K562 (cell line): ENCODE measurements around the gene HSPB8. TPM values are rescaled to one million over a fixed set of nuclear protein-coding genes. Genes with fewer than 3 reads are reported as not detected.
"Not testable (repeated sequence)": the region's sequence is repeated elsewhere in the genome, so short reads cannot be mapped to it uniquely, and the experiment has no call there.

Experiments used
- ATAC-seq: fragments of 200-7000 bp; cut with Tn5 transposase; 3 replicates; pipeline ENCODE4 v1.9.1; 2020; ENCODE audit warnings: moderate library complexity
- BruUV-seq: library from RNA; stranded (reverse); fragments of 400-500 nt; replicated peaks from 2 replicates; lab custom pipeline; 2021; lab: Mats Ljungman, UMichigan
- CTCF ChIA-PET: fragments of 300-600 bp; formaldehyde crosslinking; extraction: SDS; loops from one replicate; lab custom pipeline; 2021; ENCODE audit warnings: low intra/inter-chr PET ratio; lab: Yijun Ruan, JAX
- POLR2A ChIA-PET: fragments of 300-600, 350-650 bp; sonication (Branson Sonifier 250); formaldehyde crosslinking; extraction: SDS; loops from one replicate; lab custom pipeline; 2021; ENCODE audit warnings: antibody characterized with exemption, inconsistent platforms; lab: Yijun Ruan, JAX
- DNase-seq, 4 experiments: peaks; one replicate each; pipeline versions ENCODE4 v3.0.0 to v3.0.0-alpha.2; 2011 to 2018; ENCODE audit warnings: low spot score in 3 of 4, mixed read lengths in 3 of 4; ENCODE audit errors: extremely low read depth in 1 of 4
- FAIRE-seq: peaks from 2 replicates; lab custom pipeline; 2011; peaks lifted over from hg19 to GRCh38; lab: Jason Lieb, UNC
- H2AFZ ChIP-seq: 2 replicates; pipeline ENCODE4 v1.6.0; 2011; ENCODE audit warnings: low read depth, low read length, control low read depth, inconsistent platforms
- H3K27ac ChIP-seq: fragments of 200-600 bp; 3 replicates; pipeline ENCODE4 v1.8.0; 2011; ENCODE audit warnings: low read depth, mild to moderate bottlenecking, control low read depth, inconsistent platforms, low read length, moderate library complexity, mixed read lengths; ENCODE audit errors: extremely low read depth
- H3K27me3 ChIP-seq, 2 experiments: fragments of 300-600 bp in 1 of 2; 2 replicates in 1 of 2; 3 replicates in 1 of 2; pipeline versions ENCODE4 v1.6.0 to v1.8.0; 2011; ENCODE audit warnings: inconsistent platforms in 2 of 2, low read length in 2 of 2, mild to moderate bottlenecking in 1 of 2, mixed read lengths in 1 of 2, moderate library complexity in 1 of 2; ENCODE audit not compliant: control insufficient read depth in 2 of 2, insufficient read depth in 2 of 2
- H3K36me3 ChIP-seq: fragments of 300-600 bp; 3 replicates; pipeline ENCODE4 v1.8.0; 2011; ENCODE audit warnings: mild to moderate bottlenecking, low read length, inconsistent platforms; ENCODE audit not compliant: control insufficient read depth, insufficient read depth
- H3K4me1 ChIP-seq, 2 experiments: fragments of 200-600 bp in 1 of 2; replicated peaks in 1 of 2; 2 replicates in 1 of 2; 3 replicates in 1 of 2; pipeline versions ENCODE4 v1.5.1 to v1.8.0; 2011; ENCODE audit warnings: inconsistent platforms in 2 of 2, low read length in 2 of 2, mild to moderate bottlenecking in 1 of 2, mixed read lengths in 1 of 2, moderate library complexity in 1 of 2; ENCODE audit not compliant: control insufficient read depth in 2 of 2, insufficient read depth in 2 of 2
- H3K4me2 ChIP-seq: 2 replicates; pipeline ENCODE4 v1.6.1; 2011; ENCODE audit warnings: low read length, control low read depth, inconsistent platforms, mixed read lengths; ENCODE audit not compliant: insufficient read depth
- H3K4me3 ChIP-seq: fragments of 200-600 bp; sonication (generic), shearing (Covaris generic); 2 replicates; pipeline ENCODE4 v1.5.1; 2016; ENCODE audit warnings: control low read depth, inconsistent platforms
- H3K79me2 ChIP-seq: fragments of 200-600 bp; 3 replicates; pipeline ENCODE4 v1.8.0; 2011; ENCODE audit warnings: low read length, inconsistent platforms; ENCODE audit not compliant: control insufficient read depth, insufficient read depth
- H3K9ac ChIP-seq, 2 experiments: 2 replicates each; pipeline versions ENCODE4 v1.6.0 to v1.6.1; 2011; ENCODE audit warnings: low read depth in 2 of 2, low read length in 2 of 2, control low read depth in 1 of 2, inconsistent platforms in 1 of 2, mild to moderate bottlenecking in 1 of 2, mixed read lengths in 1 of 2; ENCODE audit not compliant: insufficient read depth in 1 of 2
- H3K9me1 ChIP-seq: one replicate; pipeline ENCODE4 v1.6.0; 2011; ENCODE audit warnings: inconsistent platforms, mild to moderate bottlenecking, low read length, moderate library complexity; ENCODE audit not compliant: control insufficient read depth, insufficient read depth
- H3K9me3 ChIP-seq: replicated peaks from 2 replicates; pipeline ENCODE4 v1.5.1; 2011; ENCODE audit warnings: low read depth, low read length, inconsistent platforms; ENCODE audit not compliant: control insufficient read depth, insufficient read depth
- H4K20me1 ChIP-seq: replicated peaks from 2 replicates; pipeline ENCODE4 v1.6.1; 2011; ENCODE audit warnings: low read length, inconsistent platforms, mixed read lengths; ENCODE audit not compliant: control insufficient read depth, insufficient read depth
- FOXJ2 ChIP-seq: fragments of 200-800 bp; sonication (Bioruptor generic); IDR thresholded peaks from 2 replicates; pipeline ENCODE4 v1.6.1; 2016; ENCODE audit warnings: missing genetic modification characterization, missing compliant biosample characterization
- RBM25 ChIP-seq: fragments of 200-400 bp; formaldehyde crosslinking; IDR thresholded peaks from 2 replicates; pipeline ENCODE4 v1.6.1; 2018; ENCODE audit warnings: low read length, low read depth, moderate library complexity; ENCODE audit not compliant: severe bottlenecking
- ZFP36 ChIP-seq: fragments of 150-350 bp; IDR thresholded peaks from 2 replicates; pipeline ENCODE4 v1.6.1; 2018; ENCODE audit warnings: low read length, low read depth; ENCODE audit not compliant: partially characterized antibody
- WGBS: fragments of 100-300 bp; shearing (Covaris generic); methylation state at CpG from one replicate; pipeline ENCODE4 v1.1.6; 2016; ENCODE audit warnings: low coverage, mixed read lengths; ENCODE audit not compliant: insufficient coverage; ENCODE audit errors: missing lambda C conversion rate; 5-methylcytosine and 5-hydroxymethylcytosine counted together
- in situ Hi-C: fragments of 300-500 bp; cut with MboI; formaldehyde crosslinking; loops from 4 replicates; pipeline ENCODE4 v1.15.0; 2018; ENCODE audit warnings: inconsistent platforms, mixed read lengths
- intact Hi-C: fragments of 100-400 bp; cut with micrococcal nuclease; formaldehyde crosslinking; loops from 2 replicates; pipeline ENCODE4 v1.14.2; 2022
- polyA plus RNA-seq, 8 experiments: library from polyadenylated mRNA; depleted of rRNA in 4 of 8; stranded (reverse) in 5 of 8; unstranded in 3 of 8; fragments of >200 nt; fragmentation: Nextera tagmentation in 2 of 8; fragmentation: Illumina TruSeq in 1 of 8; extraction: Ambion mirVana in 2 of 8; extraction: Trizol in 1 of 8; gene quantifications; 2 replicates each; pipeline versions ENCODE4 v1.2.1 to v1.2.3, GENCODE V29; 2011 to 2014; ENCODE audit warnings: inconsistent platforms in 1 of 8, missing spikeins in 1 of 8
- total RNA-seq, 7 experiments: library from RNA; depleted of rRNA in 6 of 7; stranded (reverse); fragments of >200 nt in 6 of 7; fragmentation: Illumina TruSeq in 2 of 7; extraction: Trizol in 2 of 7; gene quantifications; 2 replicates each; pipeline versions ENCODE4 v1.2.1 to v1.2.3, GENCODE V29; 2011 to 2021; ENCODE audit warnings: low replicate concordance in 1 of 7

HSPB8 gene
- total and polyA plus RNA-seq, 9 of the 15 experiments (the other 6 are each of a cell fraction or from before 2014, with no cell fraction given): 0.13 TPM; not detected in 8

DNA sequence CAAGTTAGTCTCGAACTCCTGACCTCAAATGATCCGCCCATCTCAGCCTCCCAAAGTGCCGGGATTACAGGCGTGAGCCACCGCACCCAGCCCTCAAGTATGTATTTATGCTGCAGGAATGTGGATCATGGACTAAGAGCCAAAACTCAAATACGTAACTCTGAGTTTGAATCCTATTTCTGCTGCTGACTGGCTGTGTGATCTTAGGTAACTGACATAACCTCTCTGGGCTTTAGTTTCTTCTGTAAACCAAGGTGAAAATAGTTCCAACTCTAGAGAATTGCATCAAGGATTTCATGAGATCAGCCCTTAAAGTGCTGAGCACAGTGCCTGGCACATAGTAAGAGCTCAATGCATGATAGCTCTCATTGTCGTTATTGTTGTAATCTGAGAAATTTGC, 37.4 kb downstream of the HSPB8 start:
- Histone ChIP-seq H3K9me1 (no peaks in the 10 kb centered on the region), H3K9me3 (no peaks in the 10 kb centered on the region), H3K79me2 (no peaks in the 10 kb centered on the region), H3K4me1 (no peaks in the 10 kb centered on the region), H3K36me3 (no peaks in the 10 kb centered on the region), H3K4me2 (no peak overlapping the region), H4K20me1 (no peaks in the 10 kb centered on the region), H2AFZ (no peak overlapping the region), H3K27ac (no peak overlapping the region), H3K9ac (no peak overlapping the region), H3K27me3 (peaks cover 0 to 9% of the 10 kb centered on the region in 2 experiments; a peak in 1 of 5 replicates), H3K4me3 (no peak overlapping the region)
- no peak for ATAC-seq
- 0% methylated on average over 7 of the region's 7 CpGs for WGBS
- intact Hi-C loops: no loop called here
- no peak for FAIRE-seq
- BruUV-seq: no TSS peak
- CTCF ChIA-PET: no interaction called here
- TF ChIP-seq ZFP36: peak; percentile 24
- TF ChIP-seq FOXJ2 (tag): no peak
- TF ChIP-seq RBM25: peak; percentile 63
- DNase-seq: no peak
- in situ Hi-C loops: no loop called here
- POLR2A ChIA-PET: no interaction called here

DNA sequence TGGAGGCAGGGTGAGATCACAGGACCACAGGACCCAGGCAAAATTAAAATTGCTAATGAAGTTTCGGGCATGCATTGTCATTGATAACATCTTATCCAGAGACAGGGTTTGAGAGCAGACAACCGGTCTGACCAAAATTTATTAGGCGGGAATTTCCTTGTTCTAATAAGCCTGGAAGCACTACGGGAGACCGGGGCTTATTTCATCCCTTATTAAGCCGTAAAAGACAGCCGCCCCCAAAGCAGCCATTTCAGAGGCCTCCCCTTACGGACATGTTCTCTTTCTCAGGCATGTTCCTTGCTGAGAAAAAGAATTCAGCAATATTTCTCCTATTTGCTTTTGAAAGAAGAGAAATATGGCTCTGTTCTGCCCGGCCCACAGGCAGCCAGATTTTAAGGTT, 40.1 kb downstream of the HSPB8 start:
- H3K27me3 ChIP-seq, H3K4me1 ChIP-seq, H3K9ac ChIP-seq, H2AFZ ChIP-seq, BruUV-seq, CTCF ChIA-PET, H3K4me2 ChIP-seq, FAIRE-seq, intact Hi-C loops, H3K27ac ChIP-seq, in situ Hi-C loops, H4K20me1 ChIP-seq, POLR2A ChIA-PET, H3K9me3 ChIP-seq, H3K36me3 ChIP-seq, H3K4me3 ChIP-seq, DNase-seq, H3K79me2 ChIP-seq, ATAC-seq, H3K9me1 ChIP-seq: not testable (repeated sequence)
- WGBS: 1% methylated on average over 9 of the region's 9 CpGs
